K562 (cell line): Measurements from ENCODE around the gene LRRC75A. TPM values are rescaled to one million over a fixed set of nuclear protein-coding genes. Genes with fewer than 3 reads are reported as not detected.

Source experiments
- ATAC-seq: fragments of 200-7000 bp; cut with Tn5 transposase; 3 replicates; pipeline ENCODE4 v1.9.1; 2020; ENCODE audit warnings: moderate library complexity
- BruUV-seq: library from RNA; stranded (reverse); fragments of 400-500 nt; replicated peaks from 2 replicates; lab custom pipeline; 2021; lab: Mats Ljungman, UMichigan
- CTCF ChIA-PET: fragments of 300-600 bp; formaldehyde crosslinking; extraction: SDS; loops from one replicate; lab custom pipeline; 2021; ENCODE audit warnings: low intra/inter-chr PET ratio; lab: Yijun Ruan, JAX
- POLR2A ChIA-PET: fragments of 300-600, 350-650 bp; sonication (Branson Sonifier 250); formaldehyde crosslinking; extraction: SDS; loops from one replicate; lab custom pipeline; 2021; ENCODE audit warnings: antibody characterized with exemption, inconsistent platforms; lab: Yijun Ruan, JAX
- DNase-seq, 4 experiments: peaks; one replicate each; pipeline versions ENCODE4 v3.0.0 to v3.0.0-alpha.2; 2011 to 2018; ENCODE audit warnings: low spot score in 3 of 4, mixed read lengths in 3 of 4; ENCODE audit errors: extremely low read depth in 1 of 4
- FAIRE-seq: peaks from 2 replicates; lab custom pipeline; 2011; peaks lifted over from hg19 to GRCh38; lab: Jason Lieb, UNC
- H2AFZ ChIP-seq: 2 replicates; pipeline ENCODE4 v1.6.0; 2011; ENCODE audit warnings: low read depth, low read length, control low read depth, inconsistent platforms
- H3K27ac ChIP-seq: fragments of 200-600 bp; 3 replicates; pipeline ENCODE4 v1.8.0; 2011; ENCODE audit warnings: low read depth, mild to moderate bottlenecking, control low read depth, inconsistent platforms, low read length, moderate library complexity, mixed read lengths; ENCODE audit errors: extremely low read depth
- H3K27me3 ChIP-seq, 2 experiments: fragments of 300-600 bp in 1 of 2; 2 replicates in 1 of 2; 3 replicates in 1 of 2; pipeline versions ENCODE4 v1.6.0 to v1.8.0; 2011; ENCODE audit warnings: inconsistent platforms in 2 of 2, low read length in 2 of 2, mild to moderate bottlenecking in 1 of 2, mixed read lengths in 1 of 2, moderate library complexity in 1 of 2; ENCODE audit not compliant: control insufficient read depth in 2 of 2, insufficient read depth in 2 of 2
- H3K36me3 ChIP-seq: fragments of 300-600 bp; 3 replicates; pipeline ENCODE4 v1.8.0; 2011; ENCODE audit warnings: mild to moderate bottlenecking, low read length, inconsistent platforms; ENCODE audit not compliant: control insufficient read depth, insufficient read depth
- H3K4me1 ChIP-seq, 2 experiments: fragments of 200-600 bp in 1 of 2; replicated peaks in 1 of 2; 2 replicates in 1 of 2; 3 replicates in 1 of 2; pipeline versions ENCODE4 v1.5.1 to v1.8.0; 2011; ENCODE audit warnings: inconsistent platforms in 2 of 2, low read length in 2 of 2, mild to moderate bottlenecking in 1 of 2, mixed read lengths in 1 of 2, moderate library complexity in 1 of 2; ENCODE audit not compliant: control insufficient read depth in 2 of 2, insufficient read depth in 2 of 2
- H3K4me2 ChIP-seq: 2 replicates; pipeline ENCODE4 v1.6.1; 2011; ENCODE audit warnings: low read length, control low read depth, inconsistent platforms, mixed read lengths; ENCODE audit not compliant: insufficient read depth
- H3K4me3 ChIP-seq: fragments of 200-600 bp; sonication (generic), shearing (Covaris generic); 2 replicates; pipeline ENCODE4 v1.5.1; 2016; ENCODE audit warnings: control low read depth, inconsistent platforms
- H3K79me2 ChIP-seq: fragments of 200-600 bp; 3 replicates; pipeline ENCODE4 v1.8.0; 2011; ENCODE audit warnings: low read length, inconsistent platforms; ENCODE audit not compliant: control insufficient read depth, insufficient read depth
- H3K9ac ChIP-seq, 2 experiments: 2 replicates each; pipeline versions ENCODE4 v1.6.0 to v1.6.1; 2011; ENCODE audit warnings: low read depth in 2 of 2, low read length in 2 of 2, control low read depth in 1 of 2, inconsistent platforms in 1 of 2, mild to moderate bottlenecking in 1 of 2, mixed read lengths in 1 of 2; ENCODE audit not compliant: insufficient read depth in 1 of 2
- H3K9me1 ChIP-seq: one replicate; pipeline ENCODE4 v1.6.0; 2011; ENCODE audit warnings: inconsistent platforms, mild to moderate bottlenecking, low read length, moderate library complexity; ENCODE audit not compliant: control insufficient read depth, insufficient read depth
- H3K9me3 ChIP-seq: replicated peaks from 2 replicates; pipeline ENCODE4 v1.5.1; 2011; ENCODE audit warnings: low read depth, low read length, inconsistent platforms; ENCODE audit not compliant: control insufficient read depth, insufficient read depth
- H4K20me1 ChIP-seq: replicated peaks from 2 replicates; pipeline ENCODE4 v1.6.1; 2011; ENCODE audit warnings: low read length, inconsistent platforms, mixed read lengths; ENCODE audit not compliant: control insufficient read depth, insufficient read depth
- NUFIP1 ChIP-seq: fragments of 450-650 bp; IDR thresholded peaks from 2 replicates; pipeline ENCODE4 v1.6.1; 2018; ENCODE audit not compliant: partially characterized antibody
- POLR2AphosphoS5 ChIP-seq: IDR thresholded peaks from 2 replicates; pipeline ENCODE4 v1.6.1; 2011; ENCODE audit warnings: mild to moderate bottlenecking, low read depth, low read length, moderate library complexity; ENCODE audit not compliant: control insufficient read depth, insufficient read depth
- POLR2G ChIP-seq: fragments of 200-400 bp; formaldehyde crosslinking; IDR thresholded peaks from 2 replicates; pipeline ENCODE4 v1.6.1; 2017; ENCODE audit warnings: low read depth, mild to moderate bottlenecking, antibody characterized with exemption, low read length, moderate library complexity
- WGBS: fragments of 100-300 bp; shearing (Covaris generic); methylation state at CpG from one replicate; pipeline ENCODE4 v1.1.6; 2016; ENCODE audit warnings: low coverage, mixed read lengths; ENCODE audit not compliant: insufficient coverage; ENCODE audit errors: missing lambda C conversion rate; 5-methylcytosine and 5-hydroxymethylcytosine counted together
- in situ Hi-C: fragments of 300-500 bp; cut with MboI; formaldehyde crosslinking; loops from 4 replicates; pipeline ENCODE4 v1.15.0; 2018; ENCODE audit warnings: inconsistent platforms, mixed read lengths
- intact Hi-C: fragments of 100-400 bp; cut with micrococcal nuclease; formaldehyde crosslinking; loops from 2 replicates; pipeline ENCODE4 v1.14.2; 2022
- polyA plus RNA-seq, 8 experiments: library from polyadenylated mRNA; depleted of rRNA in 4 of 8; stranded (reverse) in 5 of 8; unstranded in 3 of 8; fragments of >200 nt; fragmentation: Nextera tagmentation in 2 of 8; fragmentation: Illumina TruSeq in 1 of 8; extraction: Ambion mirVana in 2 of 8; extraction: Trizol in 1 of 8; gene quantifications; 2 replicates each; pipeline versions ENCODE4 v1.2.1 to v1.2.3, GENCODE V29; 2011 to 2014; ENCODE audit warnings: inconsistent platforms in 1 of 8, missing spikeins in 1 of 8
- total RNA-seq, 7 experiments: library from RNA; depleted of rRNA in 6 of 7; stranded (reverse); fragments of >200 nt in 6 of 7; fragmentation: Illumina TruSeq in 2 of 7; extraction: Trizol in 2 of 7; gene quantifications; 2 replicates each; pipeline versions ENCODE4 v1.2.1 to v1.2.3, GENCODE V29; 2011 to 2021; ENCODE audit warnings: low replicate concordance in 1 of 7

Gene LRRC75A
- total and polyA plus RNA-seq, 9 of the 15 experiments (the other 6 are each of a cell fraction or from before 2014, with no cell fraction given) = 0.04 to 0.34 (median 0.08) TPM; not detected in 5

DNA sequence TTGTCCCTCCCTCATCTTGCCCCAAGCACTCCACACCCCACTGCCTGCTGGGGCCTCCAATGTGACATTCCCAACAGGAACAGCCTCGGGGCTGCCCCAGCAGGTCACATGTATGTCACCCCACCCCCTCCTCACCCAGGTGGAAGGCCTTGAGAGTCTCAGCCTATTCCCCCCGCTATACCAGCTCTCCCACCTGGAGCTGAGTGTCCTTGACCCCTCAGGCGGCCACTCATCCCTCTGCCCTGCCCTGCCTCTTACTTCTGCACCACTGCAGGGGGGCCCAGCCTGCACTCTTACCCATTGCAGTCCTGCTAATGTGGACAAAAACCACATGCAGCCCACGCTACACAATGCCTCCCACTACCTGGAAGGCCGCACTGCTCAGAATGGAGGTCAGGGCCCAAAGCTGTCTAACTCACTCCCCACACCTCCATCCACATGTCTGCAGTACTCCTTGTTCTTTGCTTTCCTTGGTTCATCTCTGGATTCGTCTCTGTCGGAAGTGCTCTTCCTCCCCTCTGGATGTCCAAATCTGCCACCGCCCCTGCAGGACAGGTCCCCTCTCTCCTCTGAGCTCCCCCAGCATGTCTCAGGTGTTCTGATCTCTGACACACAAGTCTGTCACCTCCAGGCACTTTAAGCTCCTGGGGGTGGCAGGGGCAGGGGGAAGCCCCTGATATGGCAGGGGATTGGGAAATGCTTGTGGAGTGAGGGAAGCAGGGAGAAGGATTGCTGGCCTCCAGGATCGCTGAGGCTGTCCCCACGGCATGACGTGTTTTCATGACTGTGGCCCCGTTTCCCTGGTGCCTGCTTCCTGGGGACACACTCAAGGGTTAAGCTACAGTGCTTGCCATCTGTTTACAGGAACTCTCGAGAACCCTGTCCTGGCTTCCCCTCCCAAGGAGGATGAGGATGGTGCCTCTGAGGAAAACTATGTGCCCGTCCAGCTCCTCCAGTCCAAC, 55.8 kb downstream of the LRRC75A start:
- BruUV-seq = no TSS peak
- Histone ChIP-seq H2AFZ (no peak overlapping the region), H3K4me2 (no peak overlapping the region), H3K9me1 (no peaks in the 10 kb centered on the region), H3K4me1 (peaks cover 9 to 20% of the 10 kb centered on the region in 2 experiments; a peak in 4 of 5 replicates), H3K27ac (no peak overlapping the region), H3K36me3 (peaks cover 26% of the 10 kb centered on the region), H3K9me3 (no peaks in the 10 kb centered on the region), H3K9ac (peak overlapping the region in 1 of 2 experiments; percentile 77; a peak in 2 of 4 replicates), H3K27me3 (no peaks in the 10 kb centered on the region), H3K4me3 (no peak overlapping the region), H4K20me1 (peaks cover 10% of the 10 kb centered on the region), H3K79me2 (peaks cover 29% of the 10 kb centered on the region)
- in situ Hi-C loops = no loop called here
- no peak for FAIRE-seq
- intact Hi-C loops = no loop called here
- ATAC-seq = no peak
- ChIA-PET CTCF (no interaction called here), POLR2A (interaction anchor here (0.7 to 1.0 kb wide), 2 partner anchors 10 to 53 kb away, joined by 3 to 5 read pairs; no protein-coding TSS in a partner anchor)
- TF ChIP-seq NUFIP1 (no peak), POLR2AphosphoS5 (peak; percentile 6; the same call in 1 of the 2 replicates), POLR2G (peak; percentile 58)
- 95% methylated on average over 8 of the region's 14 CpGs for WGBS
- DNase-seq = no peak
